Measurements from ENCODE around the gene LRRC7. TPM values are rescaled to one million over a fixed set of nuclear protein-coding genes. Genes with fewer than 3 reads are reported as not detected.

The LRRC7 gene
- polyA plus RNA-seq, 1 of the 3 experiments (the other 2 are of a cell fraction), result 0.02 TPM

- TF ChIP-seq FOXM1 (IDR thresholded peaks at IDR 0.05; ENCODE audit: low read depth) (no peak), RCOR1 (IDR thresholded peaks at IDR 0.05; ENCODE audit: low read length) (no peak), USF2 (IDR thresholded peaks at IDR 0.05; ENCODE audit: borderline replicate concordance, low read depth, low read length) (no peak), TCF12 (IDR thresholded peaks at IDR 0.05) (no peak), MAX (IDR thresholded peaks at IDR 0.05; ENCODE audit: low read depth) (no peak), FOXJ3 (CRISPR knock-in tag; IDR thresholded peaks at IDR 0.05) (no peak), SIN3A (IDR thresholded peaks at IDR 0.05; ENCODE audit: borderline replicate concordance, low read depth, low read length) (no peak), PBX3 (IDR thresholded peaks at IDR 0.05) (no peak), CTCF (IDR thresholded peaks at IDR 0.05) (no peak), EZH2phosphoT487 (IDR thresholded peaks at IDR 0.05; ENCODE audit: borderline replicate concordance, low read depth) (no peak)
Measured at GRCh38 chr1:70057500-70057899, 489.8 kb downstream of the LRRC7 start (continued).

GRCh38 chr1:70061231-70061630 lies 493.5 kb downstream of the LRRC7 start:
- H3F3A ChIP-seq (replicated peaks; ENCODE audit: insufficient read depth), result no peaks in the 10 kb centered on the region
- no peaks in the 10 kb centered on the region for H3K9me3 ChIP-seq
- ChIA-PET POLR2A (no interaction called here), CTCF (no interaction called here)
- no peak overlapping the region for H3K27ac ChIP-seq (ENCODE audit: low read depth in 2 of 2, low read length in 1 of 2)
- H3K27me3 ChIP-seq (ENCODE audit: insufficient read depth), result no peaks in the 10 kb centered on the region
- H3K9ac ChIP-seq, result no peak overlapping the region
- H3K36me3 ChIP-seq (replicated peaks in 1 of 2; ENCODE audit: control insufficient read depth in 1 of 2, insufficient read depth in 2 of 2, low read length in 1 of 2), result no peaks in the 10 kb centered on the region
- no peak for TF ChIP-seq RFX5 (IDR thresholded peaks at IDR 0.05; ENCODE audit: low read length)
- no peak for TF ChIP-seq JUND (IDR thresholded peaks at IDR 0.05)
- TF ChIP-seq ELF1 (IDR thresholded peaks at IDR 0.05), result no peak
- TF ChIP-seq USF1 (IDR thresholded peaks at IDR 0.05; ENCODE audit: borderline replicate concordance, low read depth), result no peak
- TF ChIP-seq YY1 (IDR thresholded peaks at IDR 0.05; ENCODE audit: low read depth), result no peak
- no peak for TF ChIP-seq SMC3 (IDR thresholded peaks at IDR 0.05; ENCODE audit: low read depth, low read length)
- TF ChIP-seq FOXJ3 (CRISPR knock-in tag; IDR thresholded peaks at IDR 0.05), result no peak
- no peak for TF ChIP-seq GATA2 (CRISPR knock-in tag; IDR thresholded peaks at IDR 0.05)
- no peak for TF ChIP-seq CTCF (IDR thresholded peaks at IDR 0.05)
- H3K9me2 ChIP-seq, result no peaks in the 10 kb centered on the region
- no peaks in the 10 kb centered on the region for H4K20me1 ChIP-seq (ENCODE audit: insufficient read depth)
- no peak overlapping the region for H2AFZ ChIP-seq (ENCODE audit: low read depth)
- H3K4me2 ChIP-seq, result no peak overlapping the region
- no peak for DNase-seq
- H3K79me2 ChIP-seq (ENCODE audit: insufficient read depth), result no peaks in the 10 kb centered on the region
- no peaks in the 10 kb centered on the region for H3K4me1 ChIP-seq (ENCODE audit: control insufficient read depth in 1 of 2, insufficient read depth in 2 of 2, low read depth in 1 of 2, low read length in 1 of 2)
- no peak overlapping the region for H3K4me3 ChIP-seq (ENCODE audit: low read depth in 2 of 2, low read length in 1 of 2)

All from SK-N-SH (cell line).